Measurements from ENCODE around the gene PGAM2. TPM values are rescaled to one million over a fixed set of nuclear protein-coding genes. Genes with fewer than 3 reads are reported as not detected.
"Not testable (repeated sequence)": the region's sequence is repeated elsewhere in the genome, so short reads cannot be mapped to it uniquely, and the experiment has no call there.

The PGAM2 gene
- total RNA-seq, 2 donors from 2014 or later = 9.7 TPM; not detected in 1

GRCh38 chr7:44042221-44042620 lies 23.1 kb downstream of the PGAM2 start:
- intact Hi-C loops (cut with DNase I) = no loop called here
- Histone ChIP-seq H3K4me3 (no peak overlapping the region), H3K36me3 (no peaks in the 10 kb centered on the region), H3K27ac (no peak overlapping the region), H3K27me3 (replicated peaks; ENCODE audit: insufficient read depth) (no peaks in the 10 kb centered on the region), H3K4me1 (replicated peaks) (peaks cover 13% of the 10 kb centered on the region), H3K9me3 (no peaks in the 10 kb centered on the region)
- no peak for DNase-seq (ENCODE audit: low spot score)
- TF ChIP-seq POLR2AphosphoS5 (IDR thresholded peaks at IDR 0.05) (no peak), POLR2A (IDR thresholded peaks at IDR 0.05) (no peak), CTCF (IDR thresholded peaks at IDR 0.05) (no peak)
- WGBS = 100% methylated on average over 2 of the region's 2 CpGs

- H3K4me1 ChIP-seq (replicated peaks); DNase-seq (ENCODE audit: low spot score); H3K36me3 ChIP-seq; H3K27me3 ChIP-seq (replicated peaks; ENCODE audit: insufficient read depth); intact Hi-C loops (cut with DNase I); H3K9me3 ChIP-seq; H3K27ac ChIP-seq: not testable (repeated sequence)
- peak overlapping the region; percentile 14 to 33 for H3K4me3 ChIP-seq
- TF ChIP-seq CTCF (IDR thresholded peaks at IDR 0.05) = peak in 1 of 4 experiments; percentile 41
- under 1% methylated on average over 28 of the region's 46 CpGs for WGBS
These were observed 24.9 kb downstream of the PGAM2 start for GRCh38 chr7:44040493-44040891.

- H3K4me3 ChIP-seq = peak overlapping the region; percentile 14 to 33
- 11% methylated on average over 13 of the region's 40 CpGs for WGBS
These were observed 25.4 kb downstream of the PGAM2 start for GRCh38 chr7:44039800-44040492.

GRCh38 chr7:44038961-44039558 lies 26.3 kb downstream of the PGAM2 start:
- H3K4me3 ChIP-seq = peak overlapping the region in 1 of 2 donors; percentile 21
- H3K4me1 ChIP-seq (replicated peaks); intact Hi-C loops (cut with DNase I); H3K9me3 ChIP-seq; H3K27me3 ChIP-seq (replicated peaks; ENCODE audit: insufficient read depth); H3K36me3 ChIP-seq: not testable (repeated sequence)
- peak; percentile 89 for DNase-seq (ENCODE audit: low spot score)
- peak overlapping the region; percentile 61 to 64 for H3K27ac ChIP-seq
- peak in 1 of 4 experiments; percentile 6 for TF ChIP-seq CTCF (IDR thresholded peaks at IDR 0.05)
- 5% methylated on average over 17 of the region's 26 CpGs for WGBS

More at GRCh38 chr7:44039800-44040492, 25.4 kb downstream of the PGAM2 start:
- H3K4me1 ChIP-seq (replicated peaks); H3K9me3 ChIP-seq; intact Hi-C loops (cut with DNase I); H3K36me3 ChIP-seq; H3K27me3 ChIP-seq (replicated peaks; ENCODE audit: insufficient read depth); DNase-seq (ENCODE audit: low spot score); H3K27ac ChIP-seq: not testable (repeated sequence)

GRCh38 chr7:44038553-44038952 lies 26.8 kb downstream of the PGAM2 start:
- H3K4me3 ChIP-seq; intact Hi-C loops (cut with DNase I); H3K36me3 ChIP-seq; H3K27me3 ChIP-seq (replicated peaks; ENCODE audit: insufficient read depth); H3K9me3 ChIP-seq; H3K4me1 ChIP-seq (replicated peaks); DNase-seq (ENCODE audit: low spot score); H3K27ac ChIP-seq: not testable (repeated sequence)
- WGBS = 57% methylated on average over 7 of the region's 12 CpGs

- 77% methylated on average over 2 of the region's 2 CpGs for WGBS
- H3K27me3 ChIP-seq (replicated peaks; ENCODE audit: insufficient read depth); H3K9me3 ChIP-seq; H3K4me1 ChIP-seq (replicated peaks); H3K36me3 ChIP-seq; H3K4me3 ChIP-seq; H3K27ac ChIP-seq; DNase-seq (ENCODE audit: low spot score); intact Hi-C loops (cut with DNase I): not testable (repeated sequence)
These were observed 27.4 kb downstream of the PGAM2 start for GRCh38 chr7:44037951-44038350.

- H3K4me3 ChIP-seq; H3K27me3 ChIP-seq (replicated peaks; ENCODE audit: insufficient read depth); H3K4me1 ChIP-seq (replicated peaks); H3K9me3 ChIP-seq; H3K36me3 ChIP-seq; H3K27ac ChIP-seq; DNase-seq (ENCODE audit: low spot score); intact Hi-C loops (cut with DNase I): not testable (repeated sequence)
- WGBS = 66% methylated on average over 8 of the region's 10 CpGs
These were observed 29.0 kb downstream of the PGAM2 start for GRCh38 chr7:44036364-44036763.

- WGBS = 91% methylated on average over 10 of the region's 18 CpGs
- H3K36me3 ChIP-seq; H3K27ac ChIP-seq; H3K4me3 ChIP-seq; DNase-seq (ENCODE audit: low spot score); intact Hi-C loops (cut with DNase I); H3K27me3 ChIP-seq (replicated peaks; ENCODE audit: insufficient read depth); H3K4me1 ChIP-seq (replicated peaks); H3K9me3 ChIP-seq: not testable (repeated sequence)
These were observed 31.2 kb downstream of the PGAM2 start for GRCh38 chr7:44033971-44034844.

- H3K36me3 ChIP-seq; intact Hi-C loops (cut with DNase I); H3K9me3 ChIP-seq; H3K4me1 ChIP-seq (replicated peaks); H3K27me3 ChIP-seq (replicated peaks; ENCODE audit: insufficient read depth); H3K4me3 ChIP-seq; DNase-seq (ENCODE audit: low spot score); H3K27ac ChIP-seq: not testable (repeated sequence)
- 88% methylated on average over 6 of the region's 6 CpGs for WGBS
These were observed 33.3 kb downstream of the PGAM2 start for GRCh38 chr7:44032031-44032430.

Measured in prostate gland (tissue), 2 donors.